BLaER1 treated with 17β-estradiol and CSF1 and Interleukin-3, amounts not matched to agents 10 nM and 100 nM (cell line): ENCODE data around the gene CDC42SE2.

ENCODE experiments used
- H3K27ac ChIP-seq, 11 experiments: shearing (Covaris generic); formaldehyde crosslinking; 2 replicates each; pipeline ENCODE4 v1.8.1; 2022
- H3K27me3 ChIP-seq, 11 experiments: shearing (Covaris generic); formaldehyde crosslinking; 2 replicates each; pipeline ENCODE4 v1.8.1; 2022
- H3K36me3 ChIP-seq, 11 experiments: shearing (Covaris generic); formaldehyde crosslinking; 2 replicates each; pipeline ENCODE4 v1.8.1; 2022
- H3K4me1 ChIP-seq, 10 experiments: shearing (Covaris generic); formaldehyde crosslinking; 2 replicates each; pipeline ENCODE4 v1.8.1; 2022
- H3K4me2 ChIP-seq, 11 experiments: shearing (Covaris generic); formaldehyde crosslinking; 2 replicates each; pipeline ENCODE4 v1.8.1; 2022
- H3K4me3 ChIP-seq, 10 experiments: shearing (Covaris generic); formaldehyde crosslinking; 2 replicates each; pipeline ENCODE4 v1.8.1; 2022
- H3K9ac ChIP-seq, 11 experiments: shearing (Covaris generic); formaldehyde crosslinking; 2 replicates each; pipeline ENCODE4 v1.8.1; 2022
- H3K9me3 ChIP-seq, 11 experiments: shearing (Covaris generic); formaldehyde crosslinking; replicated peaks in 1 of 11; 2 replicates each; pipeline ENCODE4 v1.8.1; 2022
- H4K20me1 ChIP-seq, 11 experiments: shearing (Covaris generic); formaldehyde crosslinking; 2 replicates each; pipeline ENCODE4 v1.8.1; 2022
- Cebpa-rat ChIP-seq, 11 experiments: shearing (Covaris generic); IDR thresholded peaks; 2 replicates each; pipeline ENCODE4 v1.8.1; 2022

CDC42SE2 gene

GRCh38 chr5:131285703-131286399 lies 22.0 kb downstream of the CDC42SE2 start:
- Histone ChIP-seq H3K9me3 (peaks cover 0 to 26% (median 11%) of the 10 kb centered on the region in 11 experiments; a peak in 10 of 22 replicates), H3K4me1 (peaks cover 4 to 44% (median 15%) of the 10 kb centered on the region in 10 experiments), H3K4me3 (no peak overlapping the region), H3K27ac (no peak overlapping the region), H3K4me2 (no peak overlapping the region), H3K9ac (no peak overlapping the region), H3K36me3 (peaks cover 16 to 79% (median 65%) of the 10 kb centered on the region in 11 experiments), H3K27me3 (no peaks in the 10 kb centered on the region), H4K20me1 (peaks cover 72 to 100% (median 97%) of the 10 kb centered on the region in 11 experiments; a peak in 21 of 22 replicates)
- TF ChIP-seq Cebpa-rat (IDR thresholded peaks at IDR 0.05), result no peak

- H3K4me2 ChIP-seq, result no peak overlapping the region
- TF ChIP-seq Cebpa-rat (IDR thresholded peaks at IDR 0.05), result no peak
- H3K4me1 ChIP-seq, result peaks cover 0 to 39% (median 10%) of the 10 kb centered on the region in 10 experiments; a peak in 17 of 20 replicates
- no peak overlapping the region for H3K9ac ChIP-seq
- no peak overlapping the region for H3K4me3 ChIP-seq
- peaks cover 16 to 84% (median 65%) of the 10 kb centered on the region in 11 experiments for H3K36me3 ChIP-seq
- no peaks in the 10 kb centered on the region for H3K27me3 ChIP-seq
- no peak overlapping the region for H3K27ac ChIP-seq
- peaks cover 0 to 27% (median 11%) of the 10 kb centered on the region in 11 experiments; a peak in 11 of 22 replicates for H3K9me3 ChIP-seq
- H4K20me1 ChIP-seq, result peaks cover 69 to 100% (median 96%) of the 10 kb centered on the region in 11 experiments; a peak in 21 of 22 replicates
Measured at GRCh38 chr5:131286400-131286715, 22.5 kb downstream of the CDC42SE2 start.

- no peak for TF ChIP-seq Cebpa-rat (IDR thresholded peaks at IDR 0.05)
- Histone ChIP-seq H3K4me3 (no peak overlapping the region), H3K4me2 (peak overlapping the region in 2 of 11 experiments; percentile 0 to 5; a peak in 1 of 22 replicates), H3K27me3 (no peaks in the 10 kb centered on the region), H3K4me1 (peaks cover 0 to 28% (median 4%) of the 10 kb centered on the region in 10 experiments; a peak in 4 of 20 replicates), H3K27ac (no peak overlapping the region), H3K36me3 (peaks cover 21 to 99% (median 77%) of the 10 kb centered on the region in 11 experiments), H4K20me1 (peaks cover 61 to 99% (median 92%) of the 10 kb centered on the region in 11 experiments; a peak in 21 of 22 replicates), H3K9ac (no peak overlapping the region), H3K9me3 (peaks cover 0 to 36% (median 12%) of the 10 kb centered on the region in 11 experiments; a peak in 12 of 22 replicates)
Measured at GRCh38 chr5:131288328-131288727, 24.5 kb downstream of the CDC42SE2 start.

- Histone ChIP-seq H3K4me1 (peaks cover 0 to 24% (median 4%) of the 10 kb centered on the region in 10 experiments; a peak in 4 of 20 replicates), H3K9me3 (peaks cover 0 to 39% (median 17%) of the 10 kb centered on the region in 11 experiments; a peak in 15 of 22 replicates), H4K20me1 (peaks cover 51 to 98% (median 90%) of the 10 kb centered on the region in 11 experiments; a peak in 21 of 22 replicates), H3K27me3 (no peaks in the 10 kb centered on the region), H3K27ac (no peak overlapping the region), H3K9ac (no peak overlapping the region), H3K36me3 (peaks cover 22 to 99% (median 78%) of the 10 kb centered on the region in 11 experiments), H3K4me2 (no peak overlapping the region), H3K4me3 (no peak overlapping the region)
- TF ChIP-seq Cebpa-rat (IDR thresholded peaks at IDR 0.05), result no peak
Measured at GRCh38 chr5:131289738-131290137, 25.9 kb downstream of the CDC42SE2 start.

GRCh38 chr5:131296213-131296672 lies 32.4 kb downstream of the CDC42SE2 start:
- H4K20me1 ChIP-seq, result peaks cover 8 to 95% (median 77%) of the 10 kb centered on the region in 11 experiments; a peak in 17 of 22 replicates
- 0 out of 22 replicates have a peak overlapping the region, but pooled peaks of 1 of the 11 experiments have one; percentile 20 for H3K27ac ChIP-seq
- H3K9ac ChIP-seq, result no peak overlapping the region
- peaks cover 0 to 73% (median 60%) of the 10 kb centered on the region in 11 experiments; a peak in 18 of 22 replicates for H3K9me3 ChIP-seq
- peaks cover 0 to 14% (median 0%) of the 10 kb centered on the region in 10 experiments; a peak in 6 of 20 replicates for H3K4me1 ChIP-seq
- no peak for TF ChIP-seq Cebpa-rat (IDR thresholded peaks at IDR 0.05)
- no peak overlapping the region for H3K4me3 ChIP-seq
- peaks cover 6 to 89% (median 58%) of the 10 kb centered on the region in 11 experiments for H3K36me3 ChIP-seq
- no peaks in the 10 kb centered on the region for H3K27me3 ChIP-seq
- no peak overlapping the region for H3K4me2 ChIP-seq

- no peak for TF ChIP-seq Cebpa-rat (IDR thresholded peaks at IDR 0.05)
- no peak overlapping the region for H3K27ac ChIP-seq
- H3K9me3 ChIP-seq, result peaks cover 0 to 84% (median 69%) of the 10 kb centered on the region in 11 experiments; a peak in 18 of 22 replicates
- peaks cover 16 to 89% (median 60%) of the 10 kb centered on the region in 11 experiments for H3K36me3 ChIP-seq
- H3K9ac ChIP-seq, result no peak overlapping the region
- H3K4me2 ChIP-seq, result peak overlapping the region in 4 of 11 experiments; percentile 2 to 50 (median 40); a peak in 6 of 22 replicates
- peaks cover 8 to 96% (median 75%) of the 10 kb centered on the region in 11 experiments; a peak in 19 of 22 replicates for H4K20me1 ChIP-seq
- H3K27me3 ChIP-seq, result no peaks in the 10 kb centered on the region
- H3K4me1 ChIP-seq, result peaks cover 0 to 14% (median 0%) of the 10 kb centered on the region in 10 experiments; a peak in 6 of 20 replicates
- H3K4me3 ChIP-seq, result no peak overlapping the region
Measured at GRCh38 chr5:131297886-131298285, 34.0 kb downstream of the CDC42SE2 start.

- no peak overlapping the region for H3K9ac ChIP-seq
Measured at GRCh38 chr5:131299465-131299864, 35.6 kb downstream of the CDC42SE2 start.

GRCh38 chr5:131302506-131302905 lies 38.7 kb downstream of the CDC42SE2 start:
- Histone ChIP-seq H3K4me3 (no peak overlapping the region), H4K20me1 (peaks cover 0 to 87% (median 55%) of the 10 kb centered on the region in 11 experiments; a peak in 18 of 22 replicates), H3K9me3 (peaks cover 20 to 87% (median 77%) of the 10 kb centered on the region in 11 experiments), H3K27ac (no peak overlapping the region), H3K4me2 (no peak overlapping the region), H3K36me3 (peaks cover 11 to 83% (median 56%) of the 10 kb centered on the region in 11 experiments; a peak in 21 of 22 replicates), H3K27me3 (no peaks in the 10 kb centered on the region), H3K9ac (no peak overlapping the region), H3K4me1 (peaks cover 0 to 14% (median 0%) of the 10 kb centered on the region in 10 experiments; a peak in 6 of 20 replicates)
- no peak for TF ChIP-seq Cebpa-rat (IDR thresholded peaks at IDR 0.05)

More at GRCh38 chr5:131299465-131299864, 35.6 kb downstream of the CDC42SE2 start:
- peaks cover 2 to 84% (median 76%) of the 10 kb centered on the region in 11 experiments; a peak in 19 of 22 replicates for H3K9me3 ChIP-seq
- H3K27me3 ChIP-seq, result no peaks in the 10 kb centered on the region
- no peak for TF ChIP-seq Cebpa-rat (IDR thresholded peaks at IDR 0.05)
- H3K4me1 ChIP-seq, result peaks cover 0 to 14% (median 0%) of the 10 kb centered on the region in 10 experiments; a peak in 6 of 20 replicates
- no peak overlapping the region for H3K4me2 ChIP-seq
- peaks cover 8 to 96% (median 72%) of the 10 kb centered on the region in 11 experiments; a peak in 19 of 22 replicates for H4K20me1 ChIP-seq
- no peak overlapping the region for H3K27ac ChIP-seq
- no peak overlapping the region for H3K4me3 ChIP-seq
- H3K36me3 ChIP-seq, result peaks cover 11 to 89% (median 62%) of the 10 kb centered on the region in 11 experiments; a peak in 21 of 22 replicates
